HepG2 (cell line): ENCODE results near the gene ITCH. TPM values are rescaled to one million over a fixed set of nuclear protein-coding genes. Genes with fewer than 3 reads are reported as not detected.

Experiments used
- ATM ChIP-seq: fragments of 450-650 bp; IDR thresholded peaks from 2 replicates; pipeline ENCODE4 v1.7.1; 2017; ENCODE audit warnings: mild to moderate bottlenecking, borderline replicate concordance
- HNF4A ChIP-seq: sonication (generic); formaldehyde crosslinking; IDR thresholded peaks from 2 replicates; pipeline ENCODE4 v1.4.0; 2020; ENCODE audit warnings: missing genetic modification reagents
- NR2F2 ChIP-seq: IDR thresholded peaks from 2 replicates; pipeline ENCODE4 v1.6.1; 2012; ENCODE audit warnings: low read depth, inconsistent platforms, borderline replicate concordance
- SMARCE1 ChIP-seq: fragments of 450-650 bp; IDR thresholded peaks from 2 replicates; pipeline ENCODE4 v1.6.1; 2017; ENCODE audit warnings: borderline replicate concordance
- SRSF1 ChIP-seq: fragments of 200-400 bp; formaldehyde crosslinking; optimal IDR thresholded peaks from 2 replicates; pipeline ENCODE3; 2017; ENCODE audit warnings: mild to moderate bottlenecking, low read depth, low read length, moderate library complexity
- SYNCRIP ChIP-seq: fragments of 200-400 bp; formaldehyde crosslinking; IDR thresholded peaks from 2 replicates; pipeline ENCODE4 v1.6.1; 2018; ENCODE audit warnings: mild to moderate bottlenecking, low read depth, low read length; ENCODE audit not compliant: insufficient read depth
- TRIM24 ChIP-seq: sonication (generic); formaldehyde crosslinking; IDR thresholded peaks from 2 replicates; pipeline ENCODE4 v1.8.0; 2022; ENCODE audit warnings: mild to moderate bottlenecking, missing genetic modification reagents
- ZNF432 ChIP-seq: sonication (generic); formaldehyde crosslinking; IDR thresholded peaks from 2 replicates; pipeline ENCODE4 v1.5.0; 2020; ENCODE audit warnings: missing genetic modification reagents, mild to moderate bottlenecking, borderline replicate concordance
- ZNF672 ChIP-seq: sonication (generic); formaldehyde crosslinking; IDR thresholded peaks from 2 replicates; pipeline ENCODE4 v1.8.1; 2022; ENCODE audit warnings: missing genetic modification reagents
- ZZZ3 ChIP-seq: sonication (generic); formaldehyde crosslinking; IDR thresholded peaks from 2 replicates; pipeline ENCODE4 v1.4.0; 2020; ENCODE audit warnings: missing genetic modification reagents, mild to moderate bottlenecking, borderline replicate concordance
- polyA plus RNA-seq, 8 experiments: library from polyadenylated mRNA; depleted of rRNA in 3 of 8; stranded (reverse) in 7 of 8; unstranded in 1 of 8; fragments of >200 nt; fragmentation: Illumina TruSeq in 4 of 8; extraction: Trizol in 4 of 8; gene quantifications; 2 replicates each; pipeline versions ENCODE4 v1.2.1 to v1.2.3, GENCODE V29; 2011 to 2016; ENCODE audit warnings: low read depth in 4 of 8, missing spikeins in 1 of 8, mixed read lengths in 1 of 8; ENCODE audit not compliant: insufficient read depth in 1 of 8
- total RNA-seq, 5 experiments: library from RNA; depleted of rRNA; stranded (reverse); fragments of >200 nt; fragmentation: Illumina TruSeq; extraction: Trizol; gene quantifications; 2 replicates each; pipeline ENCODE4 v1.2.3, GENCODE V29; 2016; ENCODE audit warnings: low read depth in 1 of 5
- TF ChIP-seq, protein P1 (sequence below), 2 experiments: fragments of 450-650 bp in 1 of 2; sonication (generic) in 1 of 2; formaldehyde crosslinking in 1 of 2; IDR thresholded peaks; 2 replicates each; pipeline versions ENCODE4 v1.6.1 to v1.8.0; 2016 to 2022; ENCODE audit warnings: antibody characterized with exemption in 1 of 2, mild to moderate bottlenecking in 1 of 2, missing genetic modification reagents in 1 of 2
- TF ChIP-seq, protein P2 (sequence below): sonication (generic); formaldehyde crosslinking; IDR thresholded peaks from 2 replicates; pipeline ENCODE4 v1.5.0; 2020; ENCODE audit warnings: mild to moderate bottlenecking, missing genetic modification reagents
- TF ChIP-seq, protein P3 (sequence below): IDR thresholded peaks from 2 replicates; pipeline ENCODE4 v1.6.1; 2016
- TF ChIP-seq, protein P4 (sequence below): sonication (generic); formaldehyde crosslinking; IDR thresholded peaks from 2 replicates; pipeline ENCODE4 v1.4.0; 2020; ENCODE audit warnings: missing genetic modification reagents

Gene ITCH
- total and polyA plus RNA-seq, 2 of the 13 experiments (the other 11 are each of a cell fraction or from before 2014, with no cell fraction given) = 20.5 to 112 TPM

DNA sequence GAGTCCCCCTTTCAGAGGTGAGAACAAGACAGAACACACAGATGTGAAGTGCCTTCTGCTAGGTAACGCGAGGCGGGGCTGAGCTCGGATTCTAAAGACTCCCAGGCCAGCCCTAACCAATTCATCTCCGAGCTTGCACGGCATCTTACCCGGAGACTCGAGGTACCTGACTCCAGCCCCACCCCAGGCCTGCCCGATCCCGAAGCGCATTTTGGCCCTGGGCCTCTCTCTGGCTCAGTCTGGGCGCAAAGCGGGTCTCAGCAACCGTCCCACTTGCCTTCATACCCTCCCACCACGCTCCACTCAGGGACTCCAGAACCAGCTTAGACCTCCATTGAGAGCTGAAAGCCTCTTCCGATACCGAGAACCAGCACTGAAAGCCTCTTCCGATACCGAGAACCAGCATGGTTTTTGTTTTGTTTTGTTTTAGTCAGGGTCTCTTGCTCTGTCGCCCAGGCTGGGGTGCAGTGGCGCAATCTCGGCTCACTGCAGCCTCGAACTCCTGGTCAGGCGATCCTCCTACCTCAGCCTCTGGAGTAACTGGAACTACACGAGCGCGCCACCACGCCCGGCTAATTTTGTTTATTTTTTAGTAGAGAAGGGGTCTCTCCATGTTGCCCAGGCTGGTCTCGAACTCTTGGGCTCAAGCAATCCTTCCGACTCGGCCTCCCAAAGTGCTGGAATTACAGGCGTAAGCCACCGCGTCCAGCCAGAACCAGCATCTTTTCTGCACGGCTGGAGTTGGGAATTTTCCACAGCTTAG lies 152.6 kb downstream of the ITCH start (continued):
- TF ChIP-seq, protein P1, sequence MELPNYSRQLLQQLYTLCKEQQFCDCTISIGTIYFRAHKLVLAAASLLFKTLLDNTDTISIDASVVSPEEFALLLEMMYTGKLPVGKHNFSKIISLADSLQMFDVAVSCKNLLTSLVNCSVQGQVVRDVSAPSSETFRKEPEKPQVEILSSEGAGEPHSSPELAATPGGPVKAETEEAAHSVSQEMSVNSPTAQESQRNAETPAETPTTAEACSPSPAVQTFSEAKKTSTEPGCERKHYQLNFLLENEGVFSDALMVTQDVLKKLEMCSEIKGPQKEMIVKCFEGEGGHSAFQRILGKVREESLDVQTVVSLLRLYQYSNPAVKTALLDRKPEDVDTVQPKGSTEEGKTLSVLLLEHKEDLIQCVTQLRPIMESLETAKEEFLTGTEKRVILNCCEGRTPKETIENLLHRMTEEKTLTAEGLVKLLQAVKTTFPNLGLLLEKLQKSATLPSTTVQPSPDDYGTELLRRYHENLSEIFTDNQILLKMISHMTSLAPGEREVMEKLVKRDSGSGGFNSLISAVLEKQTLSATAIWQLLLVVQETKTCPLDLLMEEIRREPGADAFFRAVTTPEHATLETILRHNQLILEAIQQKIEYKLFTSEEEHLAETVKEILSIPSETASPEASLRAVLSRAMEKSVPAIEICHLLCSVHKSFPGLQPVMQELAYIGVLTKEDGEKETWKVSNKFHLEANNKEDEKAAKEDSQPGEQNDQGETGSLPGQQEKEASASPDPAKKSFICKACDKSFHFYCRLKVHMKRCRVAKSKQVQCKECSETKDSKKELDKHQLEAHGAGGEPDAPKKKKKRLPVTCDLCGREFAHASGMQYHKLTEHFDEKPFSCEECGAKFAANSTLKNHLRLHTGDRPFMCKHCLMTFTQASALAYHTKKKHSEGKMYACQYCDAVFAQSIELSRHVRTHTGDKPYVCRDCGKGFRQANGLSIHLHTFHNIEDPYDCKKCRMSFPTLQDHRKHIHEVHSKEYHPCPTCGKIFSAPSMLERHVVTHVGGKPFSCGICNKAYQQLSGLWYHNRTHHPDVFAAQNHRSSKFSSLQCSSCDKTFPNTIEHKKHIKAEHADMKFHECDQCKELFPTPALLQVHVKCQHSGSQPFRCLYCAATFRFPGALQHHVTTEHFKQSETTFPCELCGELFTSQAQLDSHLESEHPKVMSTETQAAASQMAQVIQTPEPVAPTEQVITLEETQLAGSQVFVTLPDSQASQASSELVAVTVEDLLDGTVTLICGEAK (IDR thresholded peaks at IDR 0.05) = no peak
- TF ChIP-seq, protein P1 (CRISPR knock-in tag; IDR thresholded peaks at IDR 0.05) = no peak; the same call in 1 of the 2 replicates
- TF ChIP-seq SRSF1 (no peak), SMARCE1 (no peak), ZZZ3 (CRISPR knock-in tag) (peak; percentile 33; the same call in 1 of the 2 replicates), SYNCRIP (no peak), TRIM24 (CRISPR knock-in tag) (no peak), ZNF672 (CRISPR knock-in tag) (no peak), ZNF432 (CRISPR knock-in tag) (no peak), ATM (no peak), HNF4A (CRISPR knock-in tag) (no peak; the same call in 1 of the 2 replicates), NR2F2 (no peak)
- TF ChIP-seq, protein P2, sequence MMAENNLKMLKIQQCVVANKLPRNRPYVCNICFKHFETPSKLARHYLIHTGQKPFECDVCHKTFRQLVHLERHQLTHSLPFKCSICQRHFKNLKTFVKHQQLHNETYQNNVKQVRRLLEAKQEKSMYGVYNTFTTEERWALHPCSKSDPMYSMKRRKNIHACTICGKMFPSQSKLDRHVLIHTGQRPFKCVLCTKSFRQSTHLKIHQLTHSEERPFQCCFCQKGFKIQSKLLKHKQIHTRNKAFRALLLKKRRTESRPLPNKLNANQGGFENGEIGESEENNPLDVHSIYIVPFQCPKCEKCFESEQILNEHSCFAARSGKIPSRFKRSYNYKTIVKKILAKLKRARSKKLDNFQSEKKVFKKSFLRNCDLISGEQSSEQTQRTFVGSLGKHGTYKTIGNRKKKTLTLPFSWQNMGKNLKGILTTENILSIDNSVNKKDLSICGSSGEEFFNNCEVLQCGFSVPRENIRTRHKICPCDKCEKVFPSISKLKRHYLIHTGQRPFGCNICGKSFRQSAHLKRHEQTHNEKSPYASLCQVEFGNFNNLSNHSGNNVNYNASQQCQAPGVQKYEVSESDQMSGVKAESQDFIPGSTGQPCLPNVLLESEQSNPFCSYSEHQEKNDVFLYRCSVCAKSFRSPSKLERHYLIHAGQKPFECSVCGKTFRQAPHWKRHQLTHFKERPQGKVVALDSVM = peak; percentile 98
- TF ChIP-seq, protein P3, sequence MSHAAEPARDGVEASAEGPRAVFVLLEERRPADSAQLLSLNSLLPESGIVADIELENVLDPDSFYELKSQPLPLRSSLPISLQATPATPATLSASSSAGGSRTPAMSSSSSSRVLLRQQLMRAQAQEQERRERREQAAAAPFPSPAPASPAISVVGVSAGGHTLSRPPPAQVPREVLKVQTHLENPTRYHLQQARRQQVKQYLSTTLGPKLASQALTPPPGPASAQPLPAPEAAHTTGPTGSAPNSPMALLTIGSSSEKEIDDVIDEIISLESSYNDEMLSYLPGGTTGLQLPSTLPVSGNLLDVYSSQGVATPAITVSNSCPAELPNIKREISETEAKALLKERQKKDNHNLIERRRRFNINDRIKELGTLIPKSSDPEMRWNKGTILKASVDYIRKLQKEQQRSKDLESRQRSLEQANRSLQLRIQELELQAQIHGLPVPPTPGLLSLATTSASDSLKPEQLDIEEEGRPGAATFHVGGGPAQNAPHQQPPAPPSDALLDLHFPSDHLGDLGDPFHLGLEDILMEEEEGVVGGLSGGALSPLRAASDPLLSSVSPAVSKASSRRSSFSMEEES (CRISPR knock-in tag) = 0 out of 2 replicates have a peak, but pooled peaks have one; percentile 37
- TF ChIP-seq, protein P4, sequence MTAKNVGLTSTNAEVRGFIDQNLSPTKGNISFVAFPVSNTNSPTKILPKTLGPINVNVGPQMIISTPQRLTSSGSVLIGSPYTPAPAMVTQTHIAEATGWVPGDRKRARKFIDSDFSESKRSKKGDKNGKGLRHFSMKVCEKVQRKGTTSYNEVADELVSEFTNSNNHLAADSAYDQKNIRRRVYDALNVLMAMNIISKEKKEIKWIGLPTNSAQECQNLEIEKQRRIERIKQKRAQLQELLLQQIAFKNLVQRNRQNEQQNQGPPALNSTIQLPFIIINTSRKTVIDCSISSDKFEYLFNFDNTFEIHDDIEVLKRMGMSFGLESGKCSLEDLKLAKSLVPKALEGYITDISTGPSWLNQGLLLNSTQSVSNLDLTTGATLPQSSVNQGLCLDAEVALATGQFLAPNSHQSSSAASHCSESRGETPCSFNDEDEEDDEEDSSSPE (CRISPR knock-in tag) = no peak
